Retinal pigment epithelial cell (primary cell): ENCODE data around the gene ABCA7.
"Not testable (repeated sequence)": the region's sequence is repeated elsewhere in the genome, so short reads cannot be mapped to it uniquely, and the experiment has no call there.

Experiments
- DNase-seq: peaks from one replicate; pipeline ENCODE4 v3.0.0-alpha.2; 2010; ENCODE audit warnings: low read depth
- H3K4me3 ChIP-seq: 2 replicates; pipeline ENCODE4 v1.5.1; 2011; ENCODE audit warnings: mild to moderate bottlenecking, low read length, control low read depth, moderate library complexity
- CTCF ChIP-seq: conservative IDR thresholded peaks from 2 replicates; pipeline ENCODE4 v1.5.1; 2011; ENCODE audit warnings: low read depth, low read length, control low read depth, inconsistent platforms

Gene ABCA7

GRCh38 chr19:1018393-1018792, 21.5 kb upstream of the ABCA7 start:
- no peak overlapping the region for H3K4me3 ChIP-seq
- no peak for TF ChIP-seq CTCF
- no peak for DNase-seq

GRCh38 chr19:1018932-1019615, 20.8 kb upstream of the ABCA7 start:
- peak overlapping the region; percentile 88 for H3K4me3 ChIP-seq
- TF ChIP-seq CTCF: no peak
- no peak for DNase-seq

- no peak for TF ChIP-seq CTCF
- peak overlapping the region; percentile 88 for H3K4me3 ChIP-seq
- no peak for DNase-seq
These were observed 20.3 kb upstream of the ABCA7 start for GRCh38 chr19:1019616-1019961.

- no peak for TF ChIP-seq CTCF
- peak overlapping the region; percentile 88 for H3K4me3 ChIP-seq
- DNase-seq: no peak
These were observed 19.7 kb upstream of the ABCA7 start for GRCh38 chr19:1019980-1020867.

GRCh38 chr19:1020868-1021425, 19.0 kb upstream of the ABCA7 start, which contains the start of gene TMEM259:
Gene TMEM259 (minus strand): TSS chr19:1021123. CDS start chr19:1020996, 127 bp downstream.
- H3K4me3 ChIP-seq: peak within 1 kb of the TSS; percentile 88
- no peak for TF ChIP-seq CTCF
- DNase-seq: peak; percentile 87

DNA sequence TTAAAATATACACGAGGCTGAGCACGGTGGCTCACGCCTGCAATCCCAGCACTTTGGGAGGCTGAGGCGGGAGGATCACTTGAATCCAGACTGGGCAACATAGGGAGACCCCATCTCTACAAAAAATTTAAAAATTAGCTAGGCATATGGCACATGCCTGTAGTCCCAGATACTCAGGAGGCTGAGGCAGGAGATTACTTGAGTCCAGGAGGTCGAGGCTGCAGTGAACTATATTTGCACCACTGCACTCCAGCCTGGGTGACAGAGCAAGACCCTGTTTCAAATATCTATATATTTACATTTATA, 16.1 kb upstream of the ABCA7 start:
- DNase-seq, H3K4me3 ChIP-seq: not testable (repeated sequence)

GRCh38 chr19:1025080-1025479, 14.8 kb upstream of the ABCA7 start:
- not testable (repeated sequence) for DNase-seq, H3K4me3 ChIP-seq
